GM19463 (cell line): ENCODE data around the gene ZHX3.
A peak's percentile ranks its signal among the peaks of the same experiment; 100 is the strongest.

ENCODE experiments used
- ATAC-seq: cut with Tn5 transposase; IDR thresholded peaks from one replicate; pipeline ENCODE4 v1.9.1; 2021; ENCODE audit warnings: mild to moderate bottlenecking, moderate library complexity; ENCODE audit not compliant: unreplicated experiment

Gene ZHX3

GRCh38 chr20:41304424-41305079 lies 13.0 kb downstream of the ZHX3 start:
- ATAC-seq = no peak

GRCh38 chr20:41304002-41304401 lies 13.5 kb downstream of the ZHX3 start:
- ATAC-seq = no peak

GRCh38 chr20:41300886-41301285 lies 16.6 kb downstream of the ZHX3 start:
- ATAC-seq = no peak

GRCh38 chr20:41300383-41300782 lies 17.1 kb downstream of the ZHX3 start:
- no peak for ATAC-seq

- ATAC-seq = no peak
Measured at GRCh38 chr20:41299899-41300298, 17.6 kb downstream of the ZHX3 start.

GRCh38 chr20:41293269-41294037 lies 24.1 kb downstream of the ZHX3 start:
- ATAC-seq = no peak

GRCh38 chr20:41290804-41291389 lies 26.6 kb downstream of the ZHX3 start:
- no peak for ATAC-seq

GRCh38 chr20:41287327-41287726 lies 30.2 kb downstream of the ZHX3 start:
- no peak for ATAC-seq

GRCh38 chr20:41286240-41286851 lies 31.2 kb downstream of the ZHX3 start:
- no peak for ATAC-seq

GRCh38 chr20:41279546-41280225 lies 37.8 kb downstream of the ZHX3 start:
- peak; percentile 51 for ATAC-seq

GRCh38 chr20:41278936-41279335 lies 38.6 kb downstream of the ZHX3 start:
- ATAC-seq = no peak

- no peak for ATAC-seq
Measured at GRCh38 chr20:41277049-41277448, 40.5 kb downstream of the ZHX3 start.

GRCh38 chr20:41276317-41276751 lies 41.2 kb downstream of the ZHX3 start:
- no peak for ATAC-seq

GRCh38 chr20:41275301-41275731 lies 42.2 kb downstream of the ZHX3 start:
- no peak for ATAC-seq

- ATAC-seq = no peak
Measured at GRCh38 chr20:41274152-41274551, 43.4 kb downstream of the ZHX3 start.

GRCh38 chr20:41273445-41273844 lies 44.1 kb downstream of the ZHX3 start:
- ATAC-seq = no peak

- ATAC-seq = no peak
Measured at GRCh38 chr20:41272339-41272738, 45.2 kb downstream of the ZHX3 start.

GRCh38 chr20:41268917-41269652 lies 48.4 kb downstream of the ZHX3 start:
- ATAC-seq = no peak

- ATAC-seq = no peak
Measured at GRCh38 chr20:41268402-41268801, 49.1 kb downstream of the ZHX3 start.

GRCh38 chr20:41265938-41266337 lies 51.6 kb downstream of the ZHX3 start:
- ATAC-seq = no peak
